ENCODE data around the gene STK32C. TPM values are rescaled to one million over a fixed set of nuclear protein-coding genes. Genes with fewer than 3 reads are reported as not detected.

Gene STK32C
- total RNA-seq, 2 donors from 2014 or later: 8.4 to 9.9 TPM

- Histone ChIP-seq H3K9me3 (ENCODE audit: control insufficient read depth, low read length) (no peaks in the 10 kb centered on the region), H3K27ac (ENCODE audit: low read depth, low read length) (no peak overlapping the region), H3K4me3 (ENCODE audit: low read length) (no peak overlapping the region), H3K36me3 (ENCODE audit: control insufficient read depth, insufficient read depth, low read length) (no peaks in the 10 kb centered on the region), H3K9ac (ENCODE audit: extremely low read depth, low read length, poor library complexity, severe bottlenecking) (no peak overlapping the region), H3K27me3 (ENCODE audit: control insufficient read depth, insufficient read depth, low read length, poor library complexity, severe bottlenecking) (no peaks in the 10 kb centered on the region), H3K4me1 (ENCODE audit: control insufficient read depth, insufficient read depth, low read length) (no peaks in the 10 kb centered on the region)
- Mint-ChIP-seq H3K9me3 (no peaks in the 10 kb centered on the region), H3K36me3 (ENCODE audit: low read depth) (no peaks in the 10 kb centered on the region), H3K27me3 (ENCODE audit: insufficient read depth) (no peaks in the 10 kb centered on the region), H3K4me1 (no peaks in the 10 kb centered on the region), H3K27ac (no peak overlapping the region), H3K4me3 (no peak overlapping the region)
- no peak for DNase-seq
- no peak for TF ChIP-seq CTCF (conservative IDR thresholded peaks at IDR 0.05)
- WGBS, 2 experiments (ENCODE audit: insufficient coverage in 1 of 2, insufficient read length in 1 of 2): 81 to 85% methylated on average over 12 to 17 of the region's 17 CpGs
Observed at GRCh38 chr10:132163826-132164515, 143.8 kb downstream of the STK32C start.

DNA sequence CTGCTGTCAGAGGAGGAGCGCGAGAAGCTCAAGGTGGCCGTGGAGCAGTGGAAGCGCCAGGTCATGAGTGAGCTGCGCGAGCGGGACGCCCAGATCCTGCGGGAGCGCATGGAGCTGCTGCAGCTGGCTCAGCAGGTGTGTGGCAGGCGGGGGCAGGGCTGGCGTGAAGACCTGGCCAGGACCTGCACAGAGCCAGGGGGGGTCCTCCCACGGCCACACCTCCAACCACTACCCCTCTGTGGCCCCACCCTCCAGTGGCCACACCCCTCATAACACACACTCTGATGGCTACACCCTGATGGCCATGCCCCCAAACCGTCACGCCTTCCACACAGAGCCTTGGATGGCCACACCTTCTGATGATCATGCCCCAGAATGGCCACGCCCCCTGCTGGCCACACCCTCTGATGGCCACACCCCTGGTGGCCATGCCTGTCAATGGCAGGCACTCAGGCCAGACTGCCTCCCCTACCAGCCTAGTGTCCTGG lies 144.4 kb downstream of the STK32C start:
- Mint-ChIP-seq H3K9me3 (no peaks in the 10 kb centered on the region), H3K27ac (no peak overlapping the region), H3K4me1 (no peaks in the 10 kb centered on the region), H3K4me3 (peak overlapping the region; percentile 10), H3K27me3 (ENCODE audit: insufficient read depth) (no peaks in the 10 kb centered on the region), H3K36me3 (ENCODE audit: low read depth) (no peaks in the 10 kb centered on the region)
- no peak overlapping the region for H3K27ac ChIP-seq (ENCODE audit: low read depth, low read length)
- DNase-seq: peak; percentile 97
- H3K9me3 ChIP-seq (ENCODE audit: control insufficient read depth, low read length): no peaks in the 10 kb centered on the region
- TF ChIP-seq CTCF (conservative IDR thresholded peaks at IDR 0.05): peak; percentile 62
- WGBS, 2 experiments (ENCODE audit: insufficient coverage in 1 of 2, insufficient read length in 1 of 2): 55 to 73% methylated on average over 5 to 16 of the region's 16 CpGs
- no peaks in the 10 kb centered on the region for H3K4me1 ChIP-seq (ENCODE audit: control insufficient read depth, insufficient read depth, low read length)
- no peak overlapping the region for H3K9ac ChIP-seq (ENCODE audit: extremely low read depth, low read length, poor library complexity, severe bottlenecking)
- no peaks in the 10 kb centered on the region for H3K36me3 ChIP-seq (ENCODE audit: control insufficient read depth, insufficient read depth, low read length)
- no peaks in the 10 kb centered on the region for H3K27me3 ChIP-seq (ENCODE audit: control insufficient read depth, insufficient read depth, low read length, poor library complexity, severe bottlenecking)
- H3K4me3 ChIP-seq (ENCODE audit: low read length): no peak overlapping the region

GRCh38 chr10:132162590-132163277 lies 145.0 kb downstream of the STK32C start:
- Mint-ChIP-seq H3K36me3 (ENCODE audit: low read depth) (no peaks in the 10 kb centered on the region), H3K27me3 (ENCODE audit: insufficient read depth) (no peaks in the 10 kb centered on the region), H3K27ac (no peak overlapping the region), H3K4me3 (peak overlapping the region; percentile 10), H3K4me1 (no peaks in the 10 kb centered on the region), H3K9me3 (no peaks in the 10 kb centered on the region)
- 68 to 76% methylated on average over 3 to 10 of the region's 10 CpGs for WGBS, 2 experiments (ENCODE audit: insufficient coverage in 1 of 2, insufficient read length in 1 of 2)
- no peak overlapping the region for H3K27ac ChIP-seq (ENCODE audit: low read depth, low read length)
- TF ChIP-seq CTCF (conservative IDR thresholded peaks at IDR 0.05): no peak
- no peak overlapping the region for H3K9ac ChIP-seq (ENCODE audit: extremely low read depth, low read length, poor library complexity, severe bottlenecking)
- no peaks in the 10 kb centered on the region for H3K36me3 ChIP-seq (ENCODE audit: control insufficient read depth, insufficient read depth, low read length)
- no peaks in the 10 kb centered on the region for H3K4me1 ChIP-seq (ENCODE audit: control insufficient read depth, insufficient read depth, low read length)
- no peaks in the 10 kb centered on the region for H3K27me3 ChIP-seq (ENCODE audit: control insufficient read depth, insufficient read depth, low read length, poor library complexity, severe bottlenecking)
- no peaks in the 10 kb centered on the region for H3K9me3 ChIP-seq (ENCODE audit: control insufficient read depth, low read length)
- no peak overlapping the region for H3K4me3 ChIP-seq (ENCODE audit: low read length)
- no peak for DNase-seq

All from endodermal cell (in vitro differentiated cells).